ENCODE results near the gene DSC1.

The DSC1 gene

GRCh38 chr18:31162825-31163435 lies at the start of gene DSC1:
Gene DSC1, minus strand, starts transcription at chr18:31162856. Its CDS starts 262 bp downstream, at chr18:31162594.
- TF ChIP-seq, protein P1, sequence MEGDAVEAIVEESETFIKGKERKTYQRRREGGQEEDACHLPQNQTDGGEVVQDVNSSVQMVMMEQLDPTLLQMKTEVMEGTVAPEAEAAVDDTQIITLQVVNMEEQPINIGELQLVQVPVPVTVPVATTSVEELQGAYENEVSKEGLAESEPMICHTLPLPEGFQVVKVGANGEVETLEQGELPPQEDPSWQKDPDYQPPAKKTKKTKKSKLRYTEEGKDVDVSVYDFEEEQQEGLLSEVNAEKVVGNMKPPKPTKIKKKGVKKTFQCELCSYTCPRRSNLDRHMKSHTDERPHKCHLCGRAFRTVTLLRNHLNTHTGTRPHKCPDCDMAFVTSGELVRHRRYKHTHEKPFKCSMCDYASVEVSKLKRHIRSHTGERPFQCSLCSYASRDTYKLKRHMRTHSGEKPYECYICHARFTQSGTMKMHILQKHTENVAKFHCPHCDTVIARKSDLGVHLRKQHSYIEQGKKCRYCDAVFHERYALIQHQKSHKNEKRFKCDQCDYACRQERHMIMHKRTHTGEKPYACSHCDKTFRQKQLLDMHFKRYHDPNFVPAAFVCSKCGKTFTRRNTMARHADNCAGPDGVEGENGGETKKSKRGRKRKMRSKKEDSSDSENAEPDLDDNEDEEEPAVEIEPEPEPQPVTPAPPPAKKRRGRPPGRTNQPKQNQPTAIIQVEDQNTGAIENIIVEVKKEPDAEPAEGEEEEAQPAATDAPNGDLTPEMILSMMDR (IDR thresholded peaks at IDR 0.05; ENCODE audit: low read depth, low read length): no peak
- DNase-seq (ENCODE audit: extremely low read depth, low read depth): no peak

DNA sequence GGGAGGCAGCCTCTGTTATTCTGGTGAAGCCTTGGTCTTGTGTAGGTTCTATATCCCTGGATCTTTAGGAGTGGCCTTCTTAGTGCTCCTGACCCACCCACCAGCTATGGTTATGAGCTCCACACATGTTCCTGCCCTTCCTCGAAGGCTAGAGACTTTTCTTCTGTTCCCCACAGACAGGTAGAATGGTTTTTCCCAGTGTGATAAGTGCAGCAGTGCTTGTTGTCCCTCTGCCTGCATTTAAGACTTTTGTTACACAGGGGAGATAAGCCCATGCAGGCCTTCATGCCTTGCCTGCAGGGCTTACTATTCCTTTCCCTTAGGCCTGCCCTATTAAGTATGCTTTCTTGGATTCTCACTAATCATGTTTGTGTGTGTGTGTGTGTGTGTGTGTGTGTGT lies 48.4 kb upstream of the DSC1 start:
- DNase-seq (ENCODE audit: extremely low read depth, low read depth): no peak
- TF ChIP-seq, protein P1 (IDR thresholded peaks at IDR 0.05; ENCODE audit: low read depth, low read length): no peak

GRCh38 chr18:31209041-31209440 lies 46.4 kb upstream of the DSC1 start:
- TF ChIP-seq, protein P1 (IDR thresholded peaks at IDR 0.05; ENCODE audit: low read depth, low read length): no peak
- no peak for DNase-seq (ENCODE audit: extremely low read depth, low read depth)

- DNase-seq (ENCODE audit: extremely low read depth, low read depth): no peak
- TF ChIP-seq, protein P1 (IDR thresholded peaks at IDR 0.05; ENCODE audit: low read depth, low read length): no peak
Observed at GRCh38 chr18:31207391-31207790, 44.7 kb upstream of the DSC1 start.

- no peak for DNase-seq (ENCODE audit: extremely low read depth, low read depth)
- TF ChIP-seq, protein P1 (IDR thresholded peaks at IDR 0.05; ENCODE audit: low read depth, low read length): no peak
Observed at GRCh38 chr18:31206787-31207381, 44.2 kb upstream of the DSC1 start.

DNA sequence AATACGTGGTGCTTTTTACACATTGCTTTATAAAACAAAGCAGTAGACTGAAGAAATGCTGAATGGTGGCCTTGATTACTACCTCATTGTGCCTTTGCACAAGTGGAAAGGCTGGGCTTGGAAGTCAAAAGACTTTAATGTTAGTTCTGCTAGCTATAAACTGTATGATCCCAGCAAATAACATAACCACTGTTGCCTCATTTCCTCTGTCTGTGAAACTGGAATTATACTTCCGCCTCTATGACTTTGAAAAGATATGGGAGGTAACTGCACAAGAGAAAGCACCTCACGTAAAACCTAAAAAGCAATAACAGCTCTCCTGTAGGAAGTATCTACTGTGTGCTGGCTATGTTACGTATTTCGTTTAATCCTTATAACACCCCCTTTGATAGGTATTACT lies 43.4 kb upstream of the DSC1 start:
- TF ChIP-seq, protein P1 (IDR thresholded peaks at IDR 0.05; ENCODE audit: low read depth, low read length): no peak
- DNase-seq (ENCODE audit: extremely low read depth, low read depth): no peak

GRCh38 chr18:31205273-31205672 lies 42.6 kb upstream of the DSC1 start:
- TF ChIP-seq, protein P1 (IDR thresholded peaks at IDR 0.05; ENCODE audit: low read depth, low read length): no peak
- no peak for DNase-seq (ENCODE audit: extremely low read depth, low read depth)
